GM12801 (cell line): ENCODE results near the gene UNC13C.

Source experiments
- TF ChIP-seq, protein P1 (sequence below): IDR thresholded peaks from one replicate; pipeline ENCODE4 v1.5.1; 2011; ENCODE audit warnings: control low read depth; ENCODE audit not compliant: insufficient read length; ENCODE audit errors: extremely low read depth

Gene UNC13C

DNA sequence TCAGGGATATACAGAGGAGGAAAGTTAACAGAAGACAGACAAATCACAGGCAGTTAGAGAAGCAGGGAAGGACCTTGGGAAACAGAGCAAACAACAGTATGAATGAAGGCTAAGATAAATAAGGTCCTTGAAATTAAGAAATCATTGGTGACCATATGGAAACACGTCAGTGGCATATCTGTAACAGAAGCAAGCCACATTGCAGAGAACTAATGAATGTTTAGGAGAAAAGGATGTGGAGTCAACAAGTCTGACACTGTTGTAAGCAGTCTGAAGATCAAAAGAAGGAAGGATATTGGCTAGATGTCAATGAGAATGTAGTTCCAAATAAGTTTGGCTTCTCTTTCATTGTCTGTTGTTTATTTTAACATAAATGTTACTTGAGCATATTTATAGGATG, 542.4 kb downstream of the UNC13C start:
- TF ChIP-seq, protein P1, sequence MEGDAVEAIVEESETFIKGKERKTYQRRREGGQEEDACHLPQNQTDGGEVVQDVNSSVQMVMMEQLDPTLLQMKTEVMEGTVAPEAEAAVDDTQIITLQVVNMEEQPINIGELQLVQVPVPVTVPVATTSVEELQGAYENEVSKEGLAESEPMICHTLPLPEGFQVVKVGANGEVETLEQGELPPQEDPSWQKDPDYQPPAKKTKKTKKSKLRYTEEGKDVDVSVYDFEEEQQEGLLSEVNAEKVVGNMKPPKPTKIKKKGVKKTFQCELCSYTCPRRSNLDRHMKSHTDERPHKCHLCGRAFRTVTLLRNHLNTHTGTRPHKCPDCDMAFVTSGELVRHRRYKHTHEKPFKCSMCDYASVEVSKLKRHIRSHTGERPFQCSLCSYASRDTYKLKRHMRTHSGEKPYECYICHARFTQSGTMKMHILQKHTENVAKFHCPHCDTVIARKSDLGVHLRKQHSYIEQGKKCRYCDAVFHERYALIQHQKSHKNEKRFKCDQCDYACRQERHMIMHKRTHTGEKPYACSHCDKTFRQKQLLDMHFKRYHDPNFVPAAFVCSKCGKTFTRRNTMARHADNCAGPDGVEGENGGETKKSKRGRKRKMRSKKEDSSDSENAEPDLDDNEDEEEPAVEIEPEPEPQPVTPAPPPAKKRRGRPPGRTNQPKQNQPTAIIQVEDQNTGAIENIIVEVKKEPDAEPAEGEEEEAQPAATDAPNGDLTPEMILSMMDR, result no peak

DNA sequence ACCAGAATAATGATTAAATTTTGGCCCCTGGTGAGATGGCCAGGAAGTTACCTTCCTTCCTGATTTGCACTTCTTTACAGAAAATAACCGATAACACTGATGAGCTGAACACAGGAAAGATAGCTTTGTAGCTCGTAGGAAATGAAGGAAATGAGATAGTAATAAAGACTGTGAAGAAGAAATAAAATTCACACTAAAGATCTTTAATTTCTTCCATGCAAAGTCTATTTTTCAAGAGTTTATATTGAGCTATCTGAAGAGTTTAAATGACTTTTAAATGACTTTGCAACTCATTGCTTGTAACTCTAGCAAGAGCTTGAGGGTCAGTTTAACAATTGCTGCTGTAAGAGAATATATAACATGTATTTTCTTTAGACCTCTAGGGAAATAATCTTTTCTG, 543.0 kb downstream of the UNC13C start:
- TF ChIP-seq, protein P1, result no peak

DNA sequence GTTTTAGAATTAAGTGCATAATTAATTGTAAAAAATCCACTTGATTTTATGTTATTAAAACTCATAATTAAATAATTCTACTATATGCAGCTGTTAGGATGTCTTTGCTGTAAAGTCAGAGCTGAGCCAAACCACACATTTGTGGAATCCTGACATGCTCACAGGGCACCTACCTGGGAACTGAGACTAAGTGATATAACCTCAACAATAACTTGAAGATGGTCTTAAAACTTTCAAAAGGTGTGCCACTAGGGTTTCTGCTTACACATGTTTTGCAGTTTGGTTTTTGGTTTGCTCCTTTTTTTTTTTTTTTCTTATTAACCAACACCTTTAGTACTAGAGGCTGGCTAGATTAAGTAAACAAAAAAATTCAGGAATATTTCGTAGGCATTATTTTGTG, 549.8 kb downstream of the UNC13C start:
- TF ChIP-seq, protein P1, result no peak

DNA sequence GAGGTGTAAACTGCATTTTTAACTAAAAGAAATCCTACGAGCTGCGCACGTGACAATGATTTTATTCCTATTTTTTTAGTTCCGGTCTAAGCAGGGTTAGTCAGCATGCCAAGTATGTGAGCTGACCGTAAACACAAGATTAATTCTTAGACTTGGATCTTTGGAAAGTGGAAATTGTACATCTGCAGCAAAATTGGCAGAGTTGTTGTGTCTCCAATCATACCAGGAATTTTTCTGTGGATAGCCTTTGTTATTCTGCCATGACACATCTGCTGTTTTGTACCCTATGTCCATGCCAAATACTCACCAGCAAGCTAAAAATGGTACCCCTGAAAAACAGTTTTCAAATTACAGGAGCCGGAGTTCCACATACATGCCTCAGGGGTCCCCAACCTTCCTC, 562.5 kb downstream of the UNC13C start:
- TF ChIP-seq, protein P1, result no peak

DNA sequence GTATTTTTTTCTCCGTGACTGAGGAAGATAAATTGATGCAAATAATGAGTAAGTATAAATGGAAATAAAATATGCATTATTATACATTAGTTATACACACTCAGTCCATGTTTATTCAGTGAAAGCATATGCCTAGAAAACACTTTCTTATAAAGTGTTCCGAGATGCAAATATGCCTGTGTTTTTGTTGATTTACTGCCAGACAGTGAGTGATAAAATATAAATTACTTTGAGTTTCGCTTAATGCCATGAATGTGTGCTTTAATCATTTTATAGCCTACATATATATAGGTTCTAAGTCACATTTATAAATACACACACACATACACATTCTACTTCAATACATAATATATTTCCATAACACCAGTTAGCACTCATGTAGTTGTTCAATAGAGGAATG, 569.2 kb downstream of the UNC13C start:
- TF ChIP-seq, protein P1, result no peak

DNA sequence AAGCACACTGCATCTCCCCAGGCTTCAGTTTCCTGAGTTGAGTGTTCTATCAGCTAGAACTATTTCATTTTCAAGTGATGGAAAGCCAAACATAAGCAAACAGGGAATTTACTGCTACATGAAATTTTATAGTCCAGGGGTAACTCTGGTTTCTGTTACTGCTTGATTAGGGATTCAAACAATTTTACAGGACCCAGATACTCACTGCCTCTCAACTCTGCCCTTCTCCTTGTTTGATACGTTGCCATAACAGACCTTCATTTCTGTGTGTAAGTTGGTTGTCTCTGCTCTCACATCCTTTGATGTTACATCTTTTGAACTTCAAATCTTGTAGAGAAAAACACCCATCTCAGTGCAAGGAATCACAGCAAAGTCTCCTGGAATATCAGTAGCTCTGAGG, 572.7 kb downstream of the UNC13C start:
- TF ChIP-seq, protein P1, result no peak

DNA sequence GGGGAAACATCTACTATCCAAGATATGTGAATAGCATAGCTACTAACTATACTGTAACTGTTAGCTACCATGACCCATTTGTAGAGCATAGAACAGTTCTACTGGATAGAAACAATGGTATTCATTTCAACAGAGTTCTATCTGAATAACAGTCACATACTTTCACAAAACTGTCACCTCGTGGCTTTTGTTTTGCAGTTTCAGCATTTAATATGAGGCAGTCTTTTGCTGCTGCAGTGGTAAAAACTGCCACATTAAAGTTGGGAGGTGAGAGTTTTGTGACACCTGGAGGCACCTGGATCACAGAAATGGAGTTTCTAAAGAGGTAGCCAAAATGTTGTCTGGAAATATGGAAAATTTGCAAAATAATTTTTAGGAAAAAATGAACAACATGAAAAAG, 578.0 kb downstream of the UNC13C start:
- TF ChIP-seq, protein P1, result no peak

DNA sequence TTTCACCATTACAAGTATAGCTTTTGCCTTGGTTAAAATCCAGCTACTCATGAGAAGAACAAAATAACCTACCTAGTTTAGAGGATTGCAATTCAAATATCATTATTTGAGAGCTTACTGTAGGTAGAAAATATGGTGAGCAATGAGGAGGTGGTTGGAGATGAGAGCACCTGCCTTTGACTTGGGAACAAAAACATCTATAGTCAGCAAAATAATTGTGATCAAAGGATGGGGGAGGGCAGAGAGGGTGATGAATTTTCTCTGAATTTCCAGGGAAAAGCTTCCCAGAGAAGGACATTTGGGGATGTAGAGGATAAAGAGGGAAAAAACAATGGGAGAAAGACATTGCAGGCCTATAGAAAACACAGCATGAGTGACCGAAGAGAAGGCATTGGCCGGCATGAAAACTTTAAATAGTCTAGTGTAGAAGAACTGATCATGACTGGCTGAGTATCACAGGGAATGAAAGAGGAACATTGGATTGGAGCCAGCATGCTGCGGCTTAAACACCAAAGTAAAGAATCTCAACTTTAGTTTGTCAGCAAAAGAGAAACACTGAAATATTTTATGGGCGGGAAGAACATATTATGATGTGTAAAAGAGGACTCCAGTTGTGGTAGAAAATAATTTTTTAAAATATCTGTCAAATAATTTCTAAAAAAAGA, 581.3 kb downstream of the UNC13C start:
- TF ChIP-seq, protein P1, result no peak
